K562 (cell line): ENCODE results near the gene MLXIPL. TPM values are rescaled to one million over a fixed set of nuclear protein-coding genes. Genes with fewer than 3 reads are reported as not detected.
A peak's percentile ranks its signal among the peaks of the same experiment; 100 is the strongest.

Experiments used
- DLX4 ChIP-seq: fragments of 250-450 bp; sonication (Bioruptor Pico); IDR thresholded peaks from 2 replicates; pipeline ENCODE4 v1.6.1; 2021; ENCODE audit warnings: mild to moderate bottlenecking
- FIP1L1 ChIP-seq: fragments of 200-400 bp; formaldehyde crosslinking; IDR thresholded peaks from 2 replicates; pipeline ENCODE4 v1.6.1; 2018; ENCODE audit warnings: mild to moderate bottlenecking, low read depth, low read length; ENCODE audit not compliant: poor library complexity, severe bottlenecking
- MCM2 ChIP-seq: fragments of 450-650 bp; IDR thresholded peaks from 2 replicates; pipeline ENCODE4 v1.6.1; 2017; ENCODE audit warnings: low read depth, mild to moderate bottlenecking
- NRF1 ChIP-seq, 2 experiments: fragments of 450-650 bp; IDR thresholded peaks in 1 of 2; conservative IDR thresholded peaks in 1 of 2; 2 replicates each; pipeline ENCODE4 v1.6.1; 2014; ENCODE audit warnings: mild to moderate bottlenecking in 2 of 2
- PHB ChIP-seq: fragments of 250-450 bp; sonication (Bioruptor Pico); IDR thresholded peaks from 2 replicates; pipeline ENCODE4 v1.5.0; 2021
- RREB1 ChIP-seq: fragments of 250-450 bp; sonication (Bioruptor Pico); IDR thresholded peaks from 2 replicates; pipeline ENCODE4 v1.4.0; 2020
- SMAD4 ChIP-seq: fragments of 250-450 bp; sonication (Bioruptor Pico); conservative IDR thresholded peaks from 2 replicates; pipeline ENCODE4 v1.8.0; 2021; ENCODE audit warnings: inconsistent platforms, mild to moderate bottlenecking, moderate library complexity
- SRF ChIP-seq, 2 experiments: fragments of 250-450, 450-650 bp in 1 of 2; sonication (Bioruptor Pico) in 1 of 2; sonication (generic) in 1 of 2; formaldehyde crosslinking; IDR thresholded peaks; 2 replicates each; pipeline versions ENCODE4 v1.5.0 to v1.5.1; 2020 to 2022; ENCODE audit warnings: mild to moderate bottlenecking in 1 of 2, missing genetic modification reagents in 1 of 2
- TBP ChIP-seq: optimal IDR thresholded peaks from 2 replicates; pipeline ENCODE3; 2011; ENCODE audit warnings: low read depth, low read length, improper control_type of control experiment
- ZNF282 ChIP-seq: sonication (generic); formaldehyde crosslinking; IDR thresholded peaks from 2 replicates; pipeline ENCODE4 v1.8.1; 2023; ENCODE audit warnings: missing genetic modification reagents
- ZNF347 ChIP-seq: fragments of 450-650 bp; formaldehyde crosslinking; IDR thresholded peaks from 2 replicates; pipeline ENCODE4 v1.4.0; 2020; ENCODE audit warnings: low read depth, mild to moderate bottlenecking, moderate library complexity
- ZNF436 ChIP-seq: fragments of 250-450, 450-650 bp; sonication (Bioruptor Pico); formaldehyde crosslinking; IDR thresholded peaks from 2 replicates; pipeline ENCODE4 v1.7.0; 2020; ENCODE audit warnings: mild to moderate bottlenecking
- ZNF507 ChIP-seq: conservative IDR thresholded peaks from 2 replicates; pipeline ENCODE4 v1.6.1; 2017; ENCODE audit warnings: missing genetic modification characterization, missing compliant biosample characterization
- ZNF512 ChIP-seq: IDR thresholded peaks from 2 replicates; pipeline ENCODE4 v1.6.1; 2016; ENCODE audit warnings: missing genetic modification characterization, missing compliant biosample characterization
- polyA plus RNA-seq, 8 experiments: library from polyadenylated mRNA; depleted of rRNA in 4 of 8; stranded (reverse) in 5 of 8; unstranded in 3 of 8; fragments of >200 nt; fragmentation: Nextera tagmentation in 2 of 8; fragmentation: Illumina TruSeq in 1 of 8; extraction: Ambion mirVana in 2 of 8; extraction: Trizol in 1 of 8; gene quantifications; 2 replicates each; pipeline versions ENCODE4 v1.2.1 to v1.2.3, GENCODE V29; 2011 to 2014; ENCODE audit warnings: inconsistent platforms in 1 of 8, missing spikeins in 1 of 8
- total RNA-seq, 7 experiments: library from RNA; depleted of rRNA in 6 of 7; stranded (reverse); fragments of >200 nt in 6 of 7; fragmentation: Illumina TruSeq in 2 of 7; extraction: Trizol in 2 of 7; gene quantifications; 2 replicates each; pipeline versions ENCODE4 v1.2.1 to v1.2.3, GENCODE V29; 2011 to 2021; ENCODE audit warnings: low replicate concordance in 1 of 7
- TF ChIP-seq, protein P1 (sequence below): fragments of 450-650 bp; IDR thresholded peaks from 2 replicates; pipeline ENCODE4 v1.6.1; 2017; ENCODE audit warnings: antibody characterized with exemption
- TF ChIP-seq, protein P2 (sequence below): fragments of 250-450 bp; sonication (Bioruptor Pico); IDR thresholded peaks from 2 replicates; pipeline ENCODE4 v1.8.0; 2021; ENCODE audit warnings: borderline replicate concordance, mild to moderate bottlenecking, moderate library complexity; ENCODE audit not compliant: poor library complexity, severe bottlenecking

The MLXIPL gene
- total and polyA plus RNA-seq, 9 of the 15 experiments (the other 6 are each of a cell fraction or from before 2014, with no cell fraction given) = 0.11 to 18.4 (median 1.4) TPM

DNA sequence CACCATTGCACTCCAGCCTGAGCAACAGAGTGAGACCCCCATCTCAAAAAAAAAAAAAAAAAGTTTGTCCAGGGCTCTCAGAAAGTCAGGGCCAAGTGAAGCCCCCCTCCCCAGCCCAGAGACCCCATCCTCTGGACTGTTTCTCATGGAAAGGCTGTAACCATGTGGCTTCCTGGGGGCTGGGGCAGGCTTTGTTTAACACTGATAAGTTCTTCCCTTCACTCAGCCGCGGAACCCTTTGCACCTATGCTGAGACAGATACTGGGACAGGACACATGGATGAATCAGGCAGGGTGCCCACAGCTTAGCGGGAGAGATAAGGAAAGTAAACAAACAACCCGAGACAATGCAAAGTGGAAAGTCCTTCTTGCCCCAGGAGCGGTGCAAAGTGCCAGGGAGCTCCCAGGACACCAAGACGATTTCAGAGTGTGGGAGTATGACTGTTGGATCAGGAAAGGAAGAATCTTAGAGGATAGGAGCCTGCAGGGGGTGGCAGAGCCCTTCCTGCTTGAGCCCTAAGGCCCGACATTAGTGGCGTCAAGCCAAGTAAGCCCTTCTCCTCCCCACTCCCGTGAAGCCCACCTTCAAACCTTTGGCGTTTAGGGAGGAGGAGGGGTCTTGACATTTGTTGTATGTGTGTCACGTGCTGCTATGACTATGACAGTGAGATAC, 11.6 kb downstream of the MLXIPL start (continued):
- peak in 1 of 2 experiments; percentile 48; a peak in 1 of 4 replicates for TF ChIP-seq NRF1 (conservative IDR thresholded peaks at IDR 0.05 in 1 of 2, IDR thresholded peaks at IDR 0.05 in 1 of 2)
- TF ChIP-seq, protein P1, sequence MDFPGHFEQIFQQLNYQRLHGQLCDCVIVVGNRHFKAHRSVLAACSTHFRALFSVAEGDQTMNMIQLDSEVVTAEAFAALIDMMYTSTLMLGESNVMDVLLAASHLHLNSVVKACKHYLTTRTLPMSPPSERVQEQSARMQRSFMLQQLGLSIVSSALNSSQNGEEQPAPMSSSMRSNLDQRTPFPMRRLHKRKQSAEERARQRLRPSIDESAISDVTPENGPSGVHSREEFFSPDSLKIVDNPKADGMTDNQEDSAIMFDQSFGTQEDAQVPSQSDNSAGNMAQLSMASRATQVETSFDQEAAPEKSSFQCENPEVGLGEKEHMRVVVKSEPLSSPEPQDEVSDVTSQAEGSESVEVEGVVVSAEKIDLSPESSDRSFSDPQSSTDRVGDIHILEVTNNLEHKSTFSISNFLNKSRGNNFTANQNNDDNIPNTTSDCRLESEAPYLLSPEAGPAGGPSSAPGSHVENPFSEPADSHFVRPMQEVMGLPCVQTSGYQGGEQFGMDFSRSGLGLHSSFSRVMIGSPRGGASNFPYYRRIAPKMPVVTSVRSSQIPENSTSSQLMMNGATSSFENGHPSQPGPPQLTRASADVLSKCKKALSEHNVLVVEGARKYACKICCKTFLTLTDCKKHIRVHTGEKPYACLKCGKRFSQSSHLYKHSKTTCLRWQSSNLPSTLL = no peak
- peak; percentile 92 for TF ChIP-seq SMAD4 (CRISPR knock-in tag)
- TF ChIP-seq ZNF282 (CRISPR knock-in tag) = no peak
- TF ChIP-seq FIP1L1 = no peak
- TF ChIP-seq ZNF347 (CRISPR knock-in tag) = no peak
- TF ChIP-seq ZNF507 = no peak
- TF ChIP-seq TBP = peak; percentile 26
- no peak for TF ChIP-seq MCM2
- TF ChIP-seq DLX4 (CRISPR knock-in tag) = no peak
- TF ChIP-seq ZNF512 (tag) = no peak
- no peak for TF ChIP-seq ZNF436
- no peak for TF ChIP-seq SRF (CRISPR knock-in tag; IDR thresholded peaks at IDR 0.05)
- TF ChIP-seq RREB1 (CRISPR knock-in tag) = no peak
- TF ChIP-seq, protein P2, sequence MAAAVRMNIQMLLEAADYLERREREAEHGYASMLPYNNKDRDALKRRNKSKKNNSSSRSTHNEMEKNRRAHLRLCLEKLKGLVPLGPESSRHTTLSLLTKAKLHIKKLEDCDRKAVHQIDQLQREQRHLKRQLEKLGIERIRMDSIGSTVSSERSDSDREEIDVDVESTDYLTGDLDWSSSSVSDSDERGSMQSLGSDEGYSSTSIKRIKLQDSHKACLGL (CRISPR knock-in tag) = no peak
- TF ChIP-seq PHB (CRISPR knock-in tag) = no peak
